Epidermal melanocyte (primary cell): Measurements from ENCODE around the gene ATP1A2.

Source experiments
- DNase-seq: peaks from one replicate; pipeline ENCODE4 v3.0.0; 2011; ENCODE audit warnings: low spot score; ENCODE audit not compliant: insufficient read length

ATP1A2 gene

GRCh38 chr1:160115545-160116282, at the start of gene ATP1A2:
TSS of gene ATP1A2 (plus strand) at chr1:160115759. CDS start at chr1:160115862, 103 bp downstream.
- no peak for DNase-seq

GRCh38 chr1:160066829-160067745, 48.5 kb upstream of the ATP1A2 start:
- DNase-seq, result no peak

- no peak for DNase-seq
Observed at GRCh38 chr1:160068225-160068624, 47.3 kb upstream of the ATP1A2 start.

GRCh38 chr1:160069460-160070231, 45.9 kb upstream of the ATP1A2 start, which contains the start of gene KCNJ10:
TSS of gene KCNJ10 (minus strand) at chr1:160070160. CDS start at chr1:160042532, 27,628 bp downstream.
- no peak for DNase-seq

GRCh38 chr1:160070243-160071163, 45.1 kb upstream of the ATP1A2 start:
- peak; percentile 52 for DNase-seq

- no peak for DNase-seq
Observed at GRCh38 chr1:160071289-160071688, 44.3 kb upstream of the ATP1A2 start.

- DNase-seq, result no peak
Observed at GRCh38 chr1:160074865-160075264, 40.7 kb upstream of the ATP1A2 start.

- DNase-seq, result no peak
Observed at GRCh38 chr1:160075836-160076235, 39.7 kb upstream of the ATP1A2 start.

- no peak for DNase-seq
Observed at GRCh38 chr1:160076295-160076694, 39.3 kb upstream of the ATP1A2 start.

- DNase-seq, result no peak
Observed at GRCh38 chr1:160077486-160077885, 38.1 kb upstream of the ATP1A2 start.

- DNase-seq, result peak; percentile 60
Observed at GRCh38 chr1:160078512-160079195, 36.9 kb upstream of the ATP1A2 start.

- DNase-seq, result no peak
Observed at GRCh38 chr1:160079448-160079847, 36.1 kb upstream of the ATP1A2 start.

- no peak for DNase-seq
Observed at GRCh38 chr1:160080381-160081100, 35.0 kb upstream of the ATP1A2 start.

GRCh38 chr1:160081261-160081936, 34.2 kb upstream of the ATP1A2 start, which contains the start of gene KCNJ9:
TSS of gene KCNJ9 (plus strand) at chr1:160081538. CDS start at chr1:160084031, 2,493 bp downstream.
- DNase-seq, result no peak

- no peak for DNase-seq
Observed at GRCh38 chr1:160082487-160082886, 33.1 kb upstream of the ATP1A2 start.

GRCh38 chr1:160082926-160083325, 32.6 kb upstream of the ATP1A2 start:
- DNase-seq, result no peak

GRCh38 chr1:160083968-160084770, 31.4 kb upstream of the ATP1A2 start:
- no peak for DNase-seq
